Femur (tissue), 1 donor: ENCODE results near the gene EPB41L3.

Experiments used
- DNase-seq: peaks from one replicate; pipeline ENCODE4 v3.0.0-alpha.2; 2017

The EPB41L3 gene

GRCh38 chr18:5449858-5450509 lies 93.8 kb downstream of the EPB41L3 start:
- no peak for DNase-seq

DNA sequence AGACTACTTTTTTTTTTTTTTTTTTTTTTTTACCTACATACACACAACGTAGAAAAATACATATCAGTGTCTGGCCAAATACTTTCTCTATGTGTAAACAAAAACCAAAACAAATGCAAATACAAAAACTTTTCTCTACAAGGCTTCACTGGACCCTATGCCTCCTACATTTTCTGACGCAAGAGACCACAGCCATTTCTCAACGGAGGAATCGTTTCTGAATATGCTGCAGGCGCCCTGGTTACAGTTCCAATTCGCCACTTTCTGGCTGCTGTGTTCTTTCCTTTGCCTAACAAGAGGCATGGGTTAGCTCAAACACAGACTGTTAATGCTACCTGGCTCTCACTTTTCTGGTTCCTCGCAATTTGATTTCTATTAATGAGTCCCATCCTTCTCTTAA lies 96.4 kb downstream of the EPB41L3 start:
- no peak for DNase-seq

- DNase-seq: no peak
These were observed 99.0 kb downstream of the EPB41L3 start for GRCh38 chr18:5444847-5445246.

- DNase-seq: no peak
These were observed 99.5 kb downstream of the EPB41L3 start for GRCh38 chr18:5444269-5444668.

DNA sequence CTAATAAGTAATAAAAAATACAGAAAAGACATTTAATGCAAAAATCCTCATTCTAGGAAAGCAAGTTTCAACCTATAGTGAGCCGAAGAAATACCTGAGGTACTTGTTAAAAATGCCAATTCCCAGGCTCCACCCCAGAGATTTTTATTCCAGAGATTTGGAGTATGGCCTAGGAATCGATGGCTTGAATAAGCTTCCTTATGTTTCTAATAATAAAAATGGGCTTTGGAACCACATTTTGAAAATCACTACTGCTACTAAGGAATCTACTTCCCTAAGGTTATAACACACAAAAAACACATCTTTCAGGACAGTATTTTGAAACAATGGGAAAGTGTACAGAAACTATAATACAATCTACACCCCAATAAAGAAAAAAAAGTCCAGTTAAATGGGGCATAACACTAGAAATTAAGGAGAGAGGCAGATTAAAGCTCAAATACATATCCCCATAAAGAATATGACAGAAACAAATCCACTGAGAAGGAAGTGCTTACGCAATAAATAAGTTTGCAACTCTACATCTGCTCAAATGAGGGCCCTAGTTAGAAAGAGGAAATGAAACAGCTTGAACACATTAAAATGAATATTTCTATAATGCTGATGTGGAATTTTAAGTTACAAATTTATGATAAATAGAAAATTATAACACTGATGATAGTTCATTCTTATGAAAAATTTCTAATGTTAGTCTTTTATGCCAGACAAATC lies 103.7 kb downstream of the EPB41L3 start:
- DNase-seq: no peak

- DNase-seq: no peak
These were observed 109.4 kb downstream of the EPB41L3 start for GRCh38 chr18:5434425-5434824.

- no peak for DNase-seq
These were observed 111.8 kb downstream of the EPB41L3 start for GRCh38 chr18:5431836-5432575.

DNA sequence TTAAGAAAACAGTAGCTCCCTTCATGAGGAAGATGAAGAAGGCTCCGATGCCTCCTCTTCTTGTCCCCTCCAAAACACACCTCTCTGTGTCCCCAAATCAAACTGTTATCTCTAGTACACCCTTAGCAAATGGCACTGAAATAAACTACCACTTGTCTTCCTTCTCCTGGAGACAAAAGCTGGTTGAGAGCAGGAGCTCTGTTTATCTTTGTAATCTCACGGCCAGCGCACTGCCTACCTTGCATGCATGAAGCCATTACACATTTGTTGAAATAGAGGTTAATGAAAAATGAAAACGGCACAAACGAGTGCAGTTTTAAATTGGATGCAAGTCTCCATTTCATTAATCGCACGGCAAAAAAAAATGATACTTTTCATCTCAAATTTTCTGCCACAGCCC lies 113.7 kb downstream of the EPB41L3 start:
- DNase-seq: no peak

- no peak for DNase-seq
These were observed 114.1 kb downstream of the EPB41L3 start for GRCh38 chr18:5429681-5430080.

DNA sequence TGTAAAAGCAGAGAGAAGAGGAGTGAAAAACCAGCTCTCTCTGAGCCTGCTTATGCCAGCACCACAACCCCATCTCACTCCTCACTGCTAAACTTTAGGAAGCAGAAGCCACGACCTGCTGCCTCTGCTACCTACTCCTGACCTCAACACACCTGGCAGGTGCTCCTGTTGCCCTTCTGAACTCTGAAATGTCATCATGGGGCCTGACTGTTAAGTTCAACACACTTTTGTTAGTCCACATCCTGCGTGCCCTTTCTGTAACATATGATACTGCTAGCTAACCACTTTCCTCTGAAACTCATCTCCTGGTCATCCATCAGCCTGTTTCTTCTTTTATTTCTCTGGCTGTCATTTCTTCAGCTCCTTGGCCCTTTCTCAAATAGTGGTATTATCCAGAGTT lies 118.1 kb downstream of the EPB41L3 start:
- DNase-seq: no peak

GRCh38 chr18:5424903-5425664 lies 118.7 kb downstream of the EPB41L3 start:
- DNase-seq: no peak

DNA sequence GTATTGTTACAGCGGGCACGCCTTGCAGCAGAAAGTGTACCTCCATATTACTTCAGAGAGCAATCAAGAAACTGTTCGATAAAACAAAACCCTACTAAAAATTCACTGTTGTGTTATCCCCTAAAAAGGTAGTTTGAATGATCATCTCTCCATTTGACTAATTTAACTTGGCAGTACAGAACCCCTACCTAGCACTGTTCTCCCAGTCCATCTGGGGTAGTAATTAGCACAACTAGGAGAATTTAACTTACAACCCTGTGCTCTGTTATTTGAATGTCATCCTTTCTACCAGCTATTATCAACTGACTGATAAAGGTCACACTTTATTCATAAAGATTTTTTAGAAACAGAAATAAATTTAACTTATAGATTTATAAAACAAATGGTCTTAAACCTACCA lies 121.2 kb downstream of the EPB41L3 start:
- DNase-seq: no peak

DNA sequence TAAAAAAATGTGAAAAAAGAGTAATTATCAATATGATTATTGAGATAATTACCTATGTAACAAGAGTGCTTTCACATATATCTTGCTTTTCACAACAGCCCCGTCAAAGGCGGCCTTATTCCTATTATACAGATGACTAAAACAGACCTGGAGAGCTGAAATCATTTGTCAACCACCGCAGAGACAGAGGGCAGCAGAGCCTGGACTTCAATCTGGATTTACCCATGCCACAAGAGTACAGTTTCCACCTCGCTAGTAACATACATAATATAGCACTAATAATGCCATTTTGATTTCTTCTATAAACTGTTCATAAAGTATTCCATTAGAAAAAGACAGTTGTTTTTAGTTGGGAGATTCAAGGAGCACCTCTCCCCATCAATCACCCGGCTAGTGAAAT lies 121.8 kb downstream of the EPB41L3 start:
- no peak for DNase-seq

DNA sequence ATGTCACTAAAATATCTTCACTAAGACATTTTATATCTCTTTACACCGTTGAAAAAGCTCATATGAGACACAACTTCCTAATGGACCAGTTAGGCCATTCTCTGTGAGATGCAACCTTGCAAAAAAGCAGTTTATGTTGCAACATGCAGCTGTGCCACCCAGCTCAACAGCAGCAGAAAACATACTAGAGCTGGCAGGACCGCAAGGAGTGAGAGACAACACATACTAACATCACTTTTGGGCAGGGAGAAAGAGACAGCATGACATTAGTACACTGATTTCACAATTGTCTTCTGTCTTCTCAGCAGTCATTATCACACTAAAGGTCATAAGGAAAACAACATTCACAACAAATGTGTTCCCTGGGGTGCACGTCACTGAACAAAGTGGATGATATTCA lies 122.9 kb downstream of the EPB41L3 start:
- no peak for DNase-seq

GRCh38 chr18:5419601-5420000 lies 124.2 kb downstream of the EPB41L3 start:
- no peak for DNase-seq

DNA sequence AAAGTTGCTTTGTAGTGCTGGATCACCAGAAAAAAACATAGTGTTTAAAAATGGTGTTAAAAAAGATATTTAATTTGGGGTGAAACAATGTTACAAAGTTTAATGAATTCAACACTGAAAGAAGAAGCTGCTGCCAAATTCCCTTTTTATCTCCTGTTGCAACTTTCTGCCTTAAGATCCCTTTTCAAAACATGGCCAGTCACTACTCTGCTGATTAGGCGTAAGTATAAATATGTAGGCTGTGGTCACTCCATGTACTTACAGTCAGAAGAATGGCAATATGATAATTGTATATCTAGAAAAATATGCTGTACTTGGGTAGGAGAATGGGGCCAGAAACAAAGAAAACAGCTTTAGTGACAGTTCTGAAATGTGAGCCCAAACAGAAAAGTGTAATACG lies 124.8 kb downstream of the EPB41L3 start:
- no peak for DNase-seq

DNA sequence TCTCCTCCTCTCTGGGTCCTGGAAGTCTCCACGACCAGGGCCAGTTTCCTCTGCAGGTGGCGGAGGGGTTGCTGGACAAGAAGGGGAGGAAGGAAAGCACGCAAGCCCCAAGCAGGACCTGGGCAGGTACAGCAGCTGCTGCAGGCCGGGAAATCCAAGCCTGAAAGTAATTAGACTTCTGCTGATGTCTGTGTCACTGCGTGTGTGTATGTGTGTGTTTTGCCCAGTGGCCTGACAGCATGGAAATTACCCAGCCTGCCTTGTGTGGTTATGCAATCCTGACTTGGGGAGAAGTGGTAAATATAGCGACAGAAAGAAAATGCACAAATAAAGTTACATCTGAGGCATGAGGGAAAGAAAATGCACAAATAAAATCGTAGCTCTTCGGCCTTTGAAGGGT lies 126.5 kb downstream of the EPB41L3 start:
- DNase-seq: peak; percentile 48

- DNase-seq: no peak
These were observed 127.7 kb downstream of the EPB41L3 start for GRCh38 chr18:5416112-5416511.

DNA sequence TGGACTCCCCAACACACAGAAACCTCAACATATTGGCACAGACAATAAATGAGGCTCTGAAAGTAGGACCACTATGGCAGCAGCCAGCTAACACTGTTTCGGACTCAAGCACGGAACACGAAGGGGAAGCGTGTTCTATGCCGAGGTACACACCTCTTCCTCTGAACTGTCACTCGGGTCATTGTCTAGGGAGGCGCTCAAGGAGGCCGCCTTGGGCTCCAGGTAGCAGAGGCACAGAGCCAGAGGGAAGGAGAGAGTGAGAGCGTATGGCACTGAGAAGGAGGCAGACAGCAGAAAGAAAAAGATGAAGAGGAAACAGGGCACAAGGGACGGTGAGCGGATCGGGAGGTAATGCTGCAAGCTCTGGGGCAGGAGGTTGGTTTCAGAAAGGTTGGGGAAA lies 128.1 kb downstream of the EPB41L3 start:
- no peak for DNase-seq

DNA sequence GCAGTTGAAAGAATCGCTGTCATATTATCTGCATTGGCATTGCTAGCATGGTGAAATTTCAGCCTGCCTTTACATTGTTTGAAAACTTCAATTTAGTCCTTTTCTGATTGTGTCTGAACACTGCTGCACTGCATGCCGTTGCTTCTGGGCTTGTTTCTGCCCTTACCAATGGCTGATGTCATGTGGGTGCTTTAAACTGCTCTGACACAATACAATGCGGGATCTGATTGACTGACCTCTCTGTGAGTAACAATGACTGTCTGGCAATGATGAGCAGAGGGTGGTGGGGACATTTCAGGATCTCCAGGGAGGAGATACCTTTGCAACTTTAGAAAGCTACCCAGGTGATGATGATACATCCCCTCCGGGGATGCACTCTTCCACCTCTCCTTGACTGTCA lies 128.8 kb downstream of the EPB41L3 start:
- DNase-seq: no peak

GRCh38 chr18:5414546-5414945 lies 129.3 kb downstream of the EPB41L3 start:
- DNase-seq: no peak

DNA sequence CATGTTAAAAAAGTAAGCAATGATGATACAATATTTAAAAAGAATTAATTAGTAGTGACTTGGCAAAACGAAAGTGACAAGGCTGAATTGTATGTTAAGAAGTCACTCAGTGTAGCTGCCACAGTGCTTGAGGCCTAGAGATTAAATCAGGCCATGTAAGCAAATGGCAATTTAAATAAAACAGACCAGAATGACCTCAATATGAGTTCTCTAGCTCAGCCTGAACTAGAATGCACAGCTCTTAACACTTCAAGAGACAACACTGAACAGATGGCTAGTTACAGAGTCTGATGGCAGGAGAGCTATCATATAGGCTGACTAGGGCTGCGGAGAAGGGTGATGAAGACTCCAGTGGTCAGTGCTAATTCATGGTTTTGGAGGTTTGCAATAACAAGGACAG lies 130.3 kb downstream of the EPB41L3 start:
- DNase-seq: no peak

GRCh38 chr18:5410582-5410981 lies 133.2 kb downstream of the EPB41L3 start:
- no peak for DNase-seq
